C4-2B (cell line): Measurements from ENCODE around the gene SYTL1.

Source experiments
- H3K27ac ChIP-seq: fragments of 450-650 bp; 2 replicates; pipeline ENCODE4 v1.5.1; 2017
- CTCF ChIP-seq: fragments of 450-650 bp; conservative IDR thresholded peaks from 2 replicates; pipeline ENCODE4 v1.5.1; 2017; ENCODE audit warnings: mild to moderate bottlenecking
- ZFX ChIP-seq: fragments of 450-650 bp; IDR thresholded peaks from 2 replicates; pipeline ENCODE4 v1.6.1; 2017

Gene SYTL1

GRCh38 chr1:27306892-27307761, 34.7 kb upstream of the SYTL1 start:
- H3K27ac ChIP-seq = no peak overlapping the region
- TF ChIP-seq ZFX (no peak), CTCF (no peak; the same call in 1 of the 2 replicates)

DNA sequence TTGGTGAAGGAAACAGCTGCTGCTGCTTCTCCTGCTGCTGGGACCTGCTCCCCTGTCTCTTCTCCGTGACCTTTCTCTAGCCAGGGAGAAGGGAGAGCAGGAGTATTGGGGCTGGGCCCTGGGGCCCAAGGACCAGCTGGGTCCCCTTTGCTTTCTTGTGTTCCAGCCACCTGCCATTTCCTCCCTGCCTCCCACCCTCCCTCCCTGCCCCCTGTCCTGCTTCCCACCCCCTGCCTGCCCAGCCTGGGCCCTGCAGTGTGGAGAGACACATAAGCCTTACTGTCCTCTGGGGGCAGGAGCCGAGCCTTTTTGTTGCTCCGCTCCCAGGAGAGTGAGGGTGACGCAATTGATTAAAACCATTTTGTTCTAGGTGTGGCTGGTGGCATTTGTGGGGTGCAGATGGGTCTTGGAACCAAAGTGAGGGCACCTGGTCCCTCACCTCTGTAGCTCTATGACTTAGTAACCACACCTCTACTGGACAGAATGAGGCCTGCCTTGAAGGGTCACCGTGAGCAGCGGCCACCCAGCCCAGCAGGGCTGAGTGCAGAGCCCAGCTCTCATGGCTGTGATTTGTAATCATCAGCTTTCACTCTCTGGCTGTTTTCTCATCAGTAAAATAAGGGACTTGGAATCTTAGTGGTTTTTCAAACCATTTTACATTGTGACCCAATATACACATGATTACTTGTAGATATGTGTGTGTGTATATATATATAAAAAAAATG, 33.8 kb upstream of the SYTL1 start:
- H3K27ac ChIP-seq = no peak overlapping the region
- TF ChIP-seq CTCF = no peak

- TF ChIP-seq CTCF (no peak), ZFX (no peak)
- no peak overlapping the region for H3K27ac ChIP-seq
These were observed 27.7 kb upstream of the SYTL1 start for GRCh38 chr1:27314169-27314568.

DNA sequence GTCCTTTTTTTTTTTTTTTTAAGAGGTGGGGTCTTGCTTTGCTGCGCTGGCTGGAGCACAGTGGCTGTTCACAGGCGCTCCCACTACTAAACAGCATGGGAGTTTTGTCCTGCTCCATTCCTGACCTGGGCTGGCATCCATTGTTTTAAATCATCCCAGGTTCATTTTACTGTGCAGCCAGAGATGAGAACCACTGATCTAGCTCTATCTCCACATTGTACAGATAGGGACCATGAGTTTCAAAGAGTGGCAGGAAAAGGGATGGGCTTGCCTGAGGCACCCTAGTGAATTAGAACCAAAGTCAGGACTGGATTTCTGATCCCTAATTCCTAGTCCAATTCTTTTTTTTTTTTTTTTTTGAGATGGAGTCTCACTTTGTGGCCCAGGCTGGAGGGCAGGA, 27.1 kb upstream of the SYTL1 start:
- H3K27ac ChIP-seq = no peak overlapping the region
- TF ChIP-seq CTCF (no peak), ZFX (no peak)

DNA sequence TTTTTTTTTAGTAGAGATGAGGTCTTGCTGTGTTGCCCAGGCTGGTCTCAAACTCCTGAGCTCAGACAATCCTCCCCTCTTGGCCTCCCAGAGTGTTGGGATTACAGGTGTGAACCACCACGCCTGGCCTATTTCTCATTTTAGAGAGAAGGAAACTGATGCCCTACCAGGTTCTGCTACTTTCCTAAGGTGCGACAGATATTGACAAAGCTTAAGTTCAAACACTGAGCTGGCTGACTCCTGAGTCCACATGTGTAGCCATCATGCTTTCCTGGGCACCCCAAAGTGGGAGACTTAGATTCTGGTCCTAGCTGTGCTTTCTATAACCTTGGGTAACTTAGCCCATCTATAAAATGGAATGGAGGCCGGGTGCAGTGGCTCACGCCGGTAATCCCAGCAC, 25.0 kb upstream of the SYTL1 start:
- no peak overlapping the region for H3K27ac ChIP-seq
- TF ChIP-seq CTCF (no peak), ZFX (no peak)

- TF ChIP-seq ZFX (no peak), CTCF (no peak)
- no peak overlapping the region for H3K27ac ChIP-seq
These were observed 23.7 kb upstream of the SYTL1 start for GRCh38 chr1:27318136-27318535.

- TF ChIP-seq CTCF (no peak), ZFX (no peak)
- no peak overlapping the region for H3K27ac ChIP-seq
These were observed 23.2 kb upstream of the SYTL1 start for GRCh38 chr1:27318596-27318995.
